WTC11 (cell line): Measurements from ENCODE around the gene SWI5.

Experiments used
- ATF6 ChIP-seq: sonication (generic); formaldehyde crosslinking; IDR thresholded peaks from 2 replicates; pipeline ENCODE4 v1.8.1; 2023; ENCODE audit warnings: mild to moderate bottlenecking, missing genetic modification reagents
- CTCF ChIP-seq: fragments of 200-600 bp; IDR thresholded peaks from 2 replicates; pipeline ENCODE4 v1.8.0; 2022; ENCODE audit warnings: antibody characterized with exemption
- E2F1 ChIP-seq: sonication (generic); formaldehyde crosslinking; IDR thresholded peaks from 2 replicates; pipeline ENCODE4 v1.8.0; 2022; ENCODE audit warnings: mild to moderate bottlenecking, missing genetic modification reagents
- EMX1 ChIP-seq: fragments of 250-450 bp; sonication (Bioruptor Pico); IDR thresholded peaks from 2 replicates; pipeline ENCODE4 v1.8.0; 2021; ENCODE audit warnings: mild to moderate bottlenecking
- MAX ChIP-seq: sonication (generic); formaldehyde crosslinking; IDR thresholded peaks from 2 replicates; pipeline ENCODE4 v1.8.0; 2022; ENCODE audit warnings: mild to moderate bottlenecking, missing genetic modification reagents

GRCh38 chr9:128335914-128336313 is 59.8 kb downstream of the SWI5 start:
- no peak for TF ChIP-seq ATF6 (CRISPR knock-in tag)
- no peak for TF ChIP-seq MAX
- TF ChIP-seq CTCF: no peak
- no peak for TF ChIP-seq EMX1
- no peak for TF ChIP-seq E2F1 (CRISPR knock-in tag)
